GM12873 (cell line): ENCODE data around the gene SNTB2.

ENCODE experiments used
- TF ChIP-seq, protein P1 (sequence below): IDR thresholded peaks from 2 replicates; pipeline ENCODE4 v1.5.1; 2012; ENCODE audit warnings: low read depth, mild to moderate bottlenecking, moderate library complexity, low read length, control low read depth; ENCODE audit not compliant: insufficient read depth; ENCODE audit errors: missing control alignments

Gene SNTB2

DNA sequence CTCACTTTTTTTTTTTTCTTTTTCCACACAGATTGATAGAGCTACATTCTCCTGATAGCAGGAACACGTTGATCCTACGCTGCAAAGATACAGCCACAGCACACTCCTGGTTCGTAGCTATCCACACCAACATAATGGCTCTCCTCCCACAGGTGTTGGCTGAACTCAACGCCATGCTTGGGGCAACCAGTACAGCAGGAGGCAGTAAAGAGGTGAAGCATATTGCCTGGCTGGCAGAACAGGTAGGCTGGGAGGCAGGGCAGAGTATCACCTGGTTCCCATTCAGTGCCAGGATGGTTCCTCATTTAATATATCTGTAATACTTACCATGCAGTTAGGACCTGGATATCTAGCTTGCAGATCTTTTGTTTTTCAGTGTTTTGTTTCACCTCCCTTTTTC, 73.1 kb downstream of the SNTB2 start:
- TF ChIP-seq, protein P1, sequence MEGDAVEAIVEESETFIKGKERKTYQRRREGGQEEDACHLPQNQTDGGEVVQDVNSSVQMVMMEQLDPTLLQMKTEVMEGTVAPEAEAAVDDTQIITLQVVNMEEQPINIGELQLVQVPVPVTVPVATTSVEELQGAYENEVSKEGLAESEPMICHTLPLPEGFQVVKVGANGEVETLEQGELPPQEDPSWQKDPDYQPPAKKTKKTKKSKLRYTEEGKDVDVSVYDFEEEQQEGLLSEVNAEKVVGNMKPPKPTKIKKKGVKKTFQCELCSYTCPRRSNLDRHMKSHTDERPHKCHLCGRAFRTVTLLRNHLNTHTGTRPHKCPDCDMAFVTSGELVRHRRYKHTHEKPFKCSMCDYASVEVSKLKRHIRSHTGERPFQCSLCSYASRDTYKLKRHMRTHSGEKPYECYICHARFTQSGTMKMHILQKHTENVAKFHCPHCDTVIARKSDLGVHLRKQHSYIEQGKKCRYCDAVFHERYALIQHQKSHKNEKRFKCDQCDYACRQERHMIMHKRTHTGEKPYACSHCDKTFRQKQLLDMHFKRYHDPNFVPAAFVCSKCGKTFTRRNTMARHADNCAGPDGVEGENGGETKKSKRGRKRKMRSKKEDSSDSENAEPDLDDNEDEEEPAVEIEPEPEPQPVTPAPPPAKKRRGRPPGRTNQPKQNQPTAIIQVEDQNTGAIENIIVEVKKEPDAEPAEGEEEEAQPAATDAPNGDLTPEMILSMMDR, result peak; percentile 11

DNA sequence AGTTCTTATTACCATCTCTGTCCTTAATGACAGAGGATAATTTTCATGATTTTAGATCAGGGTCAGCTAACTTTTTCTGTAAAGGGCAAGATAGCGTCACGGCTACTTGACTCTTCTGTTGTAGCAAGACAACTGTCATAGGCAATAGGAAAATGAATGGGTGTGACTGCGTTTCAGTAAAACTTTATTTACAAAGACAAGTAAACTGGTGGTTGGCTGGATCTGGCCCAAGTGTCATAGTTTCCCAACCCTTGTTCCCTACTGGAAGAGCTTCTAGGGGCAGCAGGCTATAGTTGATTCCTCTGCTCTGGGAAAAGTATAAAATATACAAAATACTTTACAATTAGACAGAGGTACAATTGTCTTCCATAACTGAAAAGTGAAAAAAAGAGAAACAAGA, 73.5 kb downstream of the SNTB2 start:
- TF ChIP-seq, protein P1, result no peak

DNA sequence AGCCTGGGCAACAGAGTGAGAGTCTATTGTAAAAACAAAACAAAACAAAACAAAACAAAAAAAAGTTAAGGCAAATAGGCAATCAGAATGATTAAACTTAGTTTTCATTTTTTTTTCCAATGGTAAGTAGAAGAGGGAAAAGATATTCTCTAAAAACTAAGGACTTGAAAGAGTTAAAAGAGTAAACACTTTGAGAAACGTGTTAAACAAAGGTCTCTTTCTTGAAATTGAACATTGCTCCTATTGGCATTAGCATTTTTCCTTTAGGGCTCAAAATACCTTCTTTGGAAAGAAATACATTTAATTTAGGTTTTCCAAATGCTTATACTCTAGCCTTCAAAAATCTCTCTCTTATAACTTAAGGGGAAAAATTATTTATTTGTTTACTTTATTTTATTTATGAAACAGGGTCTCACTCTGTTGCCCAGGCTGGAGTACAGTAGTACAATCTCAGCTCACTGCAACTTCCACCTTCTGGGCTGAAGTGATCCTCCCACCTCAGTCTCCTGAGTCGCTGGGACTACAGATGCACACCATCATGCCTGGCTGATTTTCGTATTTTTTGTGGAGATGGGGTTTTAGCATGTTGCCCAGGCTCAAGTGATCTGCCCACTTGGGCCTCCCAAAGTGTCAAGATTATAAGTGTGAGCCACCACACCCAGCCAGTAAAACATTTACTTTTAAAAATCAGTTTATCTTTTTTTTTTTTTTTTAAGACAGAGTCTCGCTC, 79.5 kb downstream of the SNTB2 start:
- TF ChIP-seq, protein P1, result no peak

DNA sequence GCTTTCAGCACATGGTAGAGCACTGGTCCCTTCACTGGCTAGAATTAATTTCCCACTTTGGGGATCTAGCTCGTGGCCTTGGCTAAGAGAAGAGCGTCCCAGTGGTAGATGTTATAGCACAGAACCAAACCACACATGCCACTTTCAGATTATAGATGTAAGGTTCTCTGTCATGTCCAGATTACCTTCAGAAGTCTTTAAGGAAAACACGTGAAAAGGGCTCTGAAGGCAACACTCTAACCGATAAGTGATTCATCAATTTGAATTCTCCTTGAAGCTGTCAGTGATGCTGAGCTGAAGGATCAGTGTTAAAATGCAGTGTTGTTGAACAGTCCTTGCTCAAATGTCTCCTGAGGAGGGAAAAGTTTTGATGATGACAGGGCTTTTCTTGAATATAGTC, 80.7 kb downstream of the SNTB2 start:
- TF ChIP-seq, protein P1, result no peak

DNA sequence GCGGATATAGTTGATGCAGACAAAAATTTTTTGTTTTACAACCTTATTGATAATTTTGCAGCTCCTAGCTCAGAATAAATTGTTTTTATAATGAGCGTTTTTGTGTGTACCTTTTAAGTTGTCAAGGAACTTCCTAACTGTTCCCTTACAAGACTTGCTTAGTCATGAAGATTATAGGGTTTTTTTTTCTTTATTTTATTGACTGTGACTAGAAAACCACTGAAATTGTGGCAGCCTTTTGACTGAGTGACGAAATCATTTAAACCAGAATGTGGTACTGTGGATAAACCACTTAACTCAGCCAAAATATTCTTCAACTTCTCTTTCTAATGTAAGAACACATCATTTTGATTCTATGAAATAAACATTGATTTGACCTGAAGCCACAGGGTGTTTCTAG, 83.4 kb downstream of the SNTB2 start:
- TF ChIP-seq, protein P1, result no peak

DNA sequence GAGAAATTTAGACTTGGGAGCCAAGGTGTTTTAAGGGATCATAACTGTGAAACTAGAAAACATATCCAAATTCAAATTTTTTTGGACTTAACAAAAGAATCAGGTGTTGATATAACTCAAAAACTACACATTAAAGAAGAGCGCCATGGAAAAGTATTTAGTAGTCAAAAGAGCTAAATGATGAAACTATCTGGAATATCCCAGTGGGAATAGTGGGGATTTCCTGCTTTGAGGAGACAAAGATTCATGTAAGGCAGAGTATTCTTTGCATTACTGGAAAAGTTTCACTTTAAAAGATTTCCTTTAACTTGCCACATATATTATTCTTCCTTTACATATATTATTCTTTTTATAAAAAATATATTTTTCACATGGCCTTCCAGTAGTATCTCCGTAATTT, 83.9 kb downstream of the SNTB2 start:
- TF ChIP-seq, protein P1, result no peak

DNA sequence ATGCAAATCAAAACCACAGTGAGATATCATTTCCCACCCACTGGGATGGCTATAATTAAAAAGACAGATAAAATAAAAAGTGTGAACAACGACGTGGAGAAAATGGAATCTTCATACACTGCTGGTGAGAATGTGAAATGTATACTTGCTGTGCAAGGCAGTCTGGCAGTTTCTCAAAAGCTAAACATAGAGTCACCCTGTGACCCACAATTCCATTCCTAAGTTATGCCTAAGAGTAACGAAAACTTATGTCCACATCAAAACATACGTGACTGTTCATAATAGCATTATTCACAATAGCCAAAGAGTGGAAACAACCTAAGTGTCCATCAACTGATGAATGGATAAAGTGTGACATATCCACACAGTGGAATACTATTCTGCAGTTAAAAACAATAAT, 86.0 kb downstream of the SNTB2 start:
- TF ChIP-seq, protein P1, result no peak
